ENCODE data around the gene PRMT1.

DNA sequence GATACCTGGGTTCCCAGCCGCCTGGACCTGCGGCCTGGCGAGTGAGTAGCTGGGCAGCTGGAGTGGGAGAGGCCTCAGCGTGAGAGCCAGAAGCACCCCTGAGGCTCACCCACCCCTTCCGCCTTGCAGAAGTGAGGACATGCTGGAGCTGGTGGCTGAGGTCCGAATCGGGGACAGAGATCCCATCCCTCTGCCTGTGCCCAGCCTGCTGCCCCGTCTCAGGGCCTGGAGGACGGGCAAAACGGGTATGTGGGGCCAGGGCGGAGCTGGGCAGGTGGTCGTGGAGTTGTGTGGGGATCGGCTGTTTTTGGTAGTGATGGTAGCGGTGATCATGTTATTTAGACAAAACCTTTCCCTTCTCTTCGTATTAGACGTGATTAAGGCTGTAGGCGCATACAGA, 30.5 kb upstream of the PRMT1 start:
- TF ChIP-seq POLR2A (IDR thresholded peaks at IDR 0.05), result no peak
- TF ChIP-seq CTCF (IDR thresholded peaks at IDR 0.05), result no peak

All from transverse colon (tissue), 3 donors.